Uterus (tissue), 4 donors: Measurements from ENCODE around the gene ITCH. TPM values are rescaled to one million over a fixed set of nuclear protein-coding genes. Genes with fewer than 3 reads are reported as not detected.
"Not testable (repeated sequence)": the region's sequence is repeated elsewhere in the genome, so short reads cannot be mapped to it uniquely, and the experiment has no call there.

Source experiments
- DNase-seq, 2 donors: peaks; one replicate each; pipeline ENCODE4 v3.0.0-alpha.2; 2019 to 2020
- H3K27ac ChIP-seq, 2 donors: fragments of 200-600 bp; sonication (generic); 1 replicate in 1 of 2; 2 replicates in 1 of 2; pipeline ENCODE4 v1.5.1; 2016 to 2018
- H3K27me3 ChIP-seq, 2 donors: fragments of 200-600 bp; sonication (generic); one replicate each; pipeline ENCODE4 v1.5.1; 2018 to 2019; ENCODE audit warnings: control low read depth in 1 of 2
- H3K36me3 ChIP-seq, 2 donors: fragments of 200-600 bp; sonication (generic); one replicate each; pipeline ENCODE4 v1.5.1; 2019; ENCODE audit warnings: control low read depth in 1 of 2
- H3K4me1 ChIP-seq, 2 donors: fragments of 200-600 bp; sonication (generic); one replicate each; pipeline ENCODE4 v1.5.1; 2018 to 2019; ENCODE audit warnings: control low read depth in 1 of 2
- H3K4me3 ChIP-seq, 2 donors: fragments of 200-600 bp; sonication (generic); 1 replicate in 1 of 2; 2 replicates in 1 of 2; pipeline ENCODE4 v1.5.1; 2018 to 2019; ENCODE audit warnings: mild to moderate bottlenecking in 1 of 2
- H3K9me3 ChIP-seq, 2 donors: fragments of 200-600 bp; sonication (generic); one replicate each; pipeline ENCODE4 v1.5.1; 2019; ENCODE audit warnings: control low read depth in 1 of 2
- POLR2A ChIP-seq, 2 donors: fragments of 450-650 bp; IDR thresholded peaks; one replicate each; pipeline ENCODE4 v1.6.1; 2016; ENCODE audit warnings: antibody characterized with exemption in 2 of 2, mild to moderate bottlenecking in 1 of 2, moderate library complexity in 1 of 2
- intact Hi-C: fragments of 100-400 bp; cut with DNase I; formaldehyde crosslinking; loops from one replicate; pipeline ENCODE4 v1.15.1; 2023; ENCODE audit warnings: low total_unique reads
- total RNA-seq, 4 donors: library from RNA; depleted of rRNA in 3 of 4; stranded (reverse); fragments of >200 nt in 3 of 4; gene quantifications; one replicate each; pipeline versions ENCODE4 v1.1.0 to v1.2.4, GENCODE V29; 2014 to 2023
- TF ChIP-seq, protein P1 (sequence below), 4 experiments: fragments of 200-600 bp in 2 of 4; fragments of 450-650 bp in 2 of 4; sonication (generic) in 2 of 4; IDR thresholded peaks; one replicate each; pipeline ENCODE4 v1.5.1; 2016 to 2019; ENCODE audit warnings: antibody characterized with exemption in 4 of 4, mild to moderate bottlenecking in 2 of 4, moderate library complexity in 1 of 4
- donor health status: DM: yes; HTN: yes; CAD: no.

Gene ITCH
- total RNA-seq, 4 donors from 2014 or later = 35.6 to 97.9 (median 65.4) TPM

DNA sequence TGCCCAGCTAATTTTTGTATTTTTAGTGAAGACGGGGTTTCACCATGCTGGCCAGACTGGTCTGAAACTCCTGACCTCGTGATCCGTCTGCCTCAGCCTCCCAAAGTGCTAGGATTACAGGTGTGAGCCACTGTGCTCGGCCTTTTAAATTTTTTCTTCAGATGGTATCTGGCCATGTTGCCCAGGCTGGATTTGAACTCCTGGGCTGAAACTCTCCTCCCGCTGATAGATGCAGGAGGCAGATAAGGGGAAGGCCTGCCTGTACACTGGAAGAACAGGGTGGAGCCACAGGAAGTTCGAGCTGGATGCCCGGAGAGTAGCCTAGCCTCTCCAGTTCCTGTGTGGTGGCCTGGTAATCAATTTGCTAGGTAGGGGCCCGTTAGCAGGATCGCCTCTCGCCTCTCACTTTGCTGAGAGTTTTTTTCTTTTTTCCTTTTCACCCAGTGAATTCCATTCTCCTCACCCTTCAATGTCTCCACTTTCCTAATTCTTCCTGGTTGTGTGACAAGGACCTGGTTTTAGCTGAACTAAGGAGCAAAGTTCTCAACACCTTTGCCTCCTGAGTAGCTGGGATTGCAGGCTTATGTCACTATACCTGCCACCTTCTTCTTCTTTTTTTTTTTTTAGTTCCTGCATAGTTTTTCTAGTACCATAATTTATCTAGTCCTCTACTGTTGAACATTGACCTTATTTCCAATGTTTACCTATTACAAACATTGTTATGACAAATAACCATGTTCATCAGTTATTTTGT lies 19.4 kb upstream of the ITCH start:
- intact Hi-C loops = no loop called here

DNA sequence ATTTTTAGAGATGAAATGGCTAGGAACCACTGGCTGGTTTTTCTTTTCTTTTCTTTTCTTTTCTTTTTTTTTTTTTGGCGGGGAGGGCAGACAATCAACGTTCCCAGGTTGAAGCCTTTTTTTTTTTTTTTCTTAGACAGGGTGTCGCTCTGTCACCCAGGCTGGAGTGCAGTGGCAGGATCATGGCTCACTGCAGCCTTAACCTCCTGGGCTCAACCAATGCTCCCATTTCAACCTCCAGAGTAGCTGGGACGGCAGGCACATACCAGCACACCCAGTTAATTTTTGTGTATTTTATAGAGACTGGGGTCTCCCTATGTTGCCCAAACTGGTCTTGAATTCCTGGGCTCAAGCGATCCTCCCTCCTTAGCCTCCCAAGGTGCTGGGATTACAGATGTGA lies 18.8 kb upstream of the ITCH start:
- Histone ChIP-seq H3K36me3 (no peaks in the 10 kb centered on the region), H3K27me3 (no peaks in the 10 kb centered on the region), H3K9me3 (no peaks in the 10 kb centered on the region), H3K4me1 (no peaks in the 10 kb centered on the region), H3K27ac (no peak overlapping the region), H3K4me3 (no peak overlapping the region)
- TF ChIP-seq, protein P1, sequence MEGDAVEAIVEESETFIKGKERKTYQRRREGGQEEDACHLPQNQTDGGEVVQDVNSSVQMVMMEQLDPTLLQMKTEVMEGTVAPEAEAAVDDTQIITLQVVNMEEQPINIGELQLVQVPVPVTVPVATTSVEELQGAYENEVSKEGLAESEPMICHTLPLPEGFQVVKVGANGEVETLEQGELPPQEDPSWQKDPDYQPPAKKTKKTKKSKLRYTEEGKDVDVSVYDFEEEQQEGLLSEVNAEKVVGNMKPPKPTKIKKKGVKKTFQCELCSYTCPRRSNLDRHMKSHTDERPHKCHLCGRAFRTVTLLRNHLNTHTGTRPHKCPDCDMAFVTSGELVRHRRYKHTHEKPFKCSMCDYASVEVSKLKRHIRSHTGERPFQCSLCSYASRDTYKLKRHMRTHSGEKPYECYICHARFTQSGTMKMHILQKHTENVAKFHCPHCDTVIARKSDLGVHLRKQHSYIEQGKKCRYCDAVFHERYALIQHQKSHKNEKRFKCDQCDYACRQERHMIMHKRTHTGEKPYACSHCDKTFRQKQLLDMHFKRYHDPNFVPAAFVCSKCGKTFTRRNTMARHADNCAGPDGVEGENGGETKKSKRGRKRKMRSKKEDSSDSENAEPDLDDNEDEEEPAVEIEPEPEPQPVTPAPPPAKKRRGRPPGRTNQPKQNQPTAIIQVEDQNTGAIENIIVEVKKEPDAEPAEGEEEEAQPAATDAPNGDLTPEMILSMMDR (IDR thresholded peaks at IDR 0.05) = no peak
- no peak for TF ChIP-seq POLR2A (IDR thresholded peaks at IDR 0.05)
- DNase-seq = no peak
- intact Hi-C loops = no loop called here

More for the DNA sequence above, 19.4 kb upstream of the ITCH start:
- H3K9me3 ChIP-seq = no peaks in the 10 kb centered on the region
- no peaks in the 10 kb centered on the region for H3K27me3 ChIP-seq
- no peak overlapping the region for H3K27ac ChIP-seq
- no peak for DNase-seq
- H3K36me3 ChIP-seq = no peaks in the 10 kb centered on the region
- no peaks in the 10 kb centered on the region for H3K4me1 ChIP-seq
- no peak for TF ChIP-seq POLR2A (IDR thresholded peaks at IDR 0.05)
- TF ChIP-seq, protein P1 (IDR thresholded peaks at IDR 0.05) = no peak
- H3K4me3 ChIP-seq = no peak overlapping the region

- no peak for DNase-seq
- H3K4me3 ChIP-seq = no peak overlapping the region
- no peaks in the 10 kb centered on the region for H3K27me3 ChIP-seq
- H3K9me3 ChIP-seq = no peaks in the 10 kb centered on the region
- TF ChIP-seq POLR2A (IDR thresholded peaks at IDR 0.05) = no peak
- TF ChIP-seq, protein P1 (IDR thresholded peaks at IDR 0.05) = no peak
- H3K36me3 ChIP-seq = no peaks in the 10 kb centered on the region
- H3K4me1 ChIP-seq = no peaks in the 10 kb centered on the region
- no peak overlapping the region for H3K27ac ChIP-seq
- intact Hi-C loops = no loop called here
These were observed 17.7 kb upstream of the ITCH start for GRCh38 chr20:34345402-34345736.

GRCh38 chr20:34345839-34346532 lies 17.1 kb upstream of the ITCH start:
- intact Hi-C loops, H3K9me3 ChIP-seq, DNase-seq: not testable (repeated sequence)

GRCh38 chr20:34346533-34346865 lies 16.6 kb upstream of the ITCH start:
- H3K27ac ChIP-seq, DNase-seq, intact Hi-C loops, H3K4me3 ChIP-seq, H3K36me3 ChIP-seq, H3K27me3 ChIP-seq, H3K4me1 ChIP-seq, H3K9me3 ChIP-seq: not testable (repeated sequence)

More at GRCh38 chr20:34345839-34346532, 17.1 kb upstream of the ITCH start:
- not testable (repeated sequence) for H3K27ac ChIP-seq, H3K36me3 ChIP-seq, H3K4me1 ChIP-seq, H3K27me3 ChIP-seq, H3K4me3 ChIP-seq

- no peak overlapping the region for H3K4me3 ChIP-seq
- TF ChIP-seq, protein P1 (IDR thresholded peaks at IDR 0.05) = no peak
- no peak for TF ChIP-seq POLR2A (IDR thresholded peaks at IDR 0.05)
- no peaks in the 10 kb centered on the region for H3K36me3 ChIP-seq
- no peak for DNase-seq
- no peaks in the 10 kb centered on the region for H3K27me3 ChIP-seq
- no peaks in the 10 kb centered on the region for H3K9me3 ChIP-seq
- intact Hi-C loops = no loop called here
- H3K4me1 ChIP-seq = no peaks in the 10 kb centered on the region
- no peak overlapping the region for H3K27ac ChIP-seq
These were observed 15.5 kb upstream of the ITCH start for GRCh38 chr20:34347571-34347970.
